ENCODE measurements around the gene PRKAR1B. TPM values are rescaled to one million over a fixed set of nuclear protein-coding genes. Genes with fewer than 3 reads are reported as not detected.

The PRKAR1B gene
- total and polyA plus RNA-seq, 10 of the 15 experiments (the other 5 are each of a cell fraction or from before 2014, with no cell fraction given), result 1.4 to 45.6 (median 19.3) TPM

GRCh38 chr7:673681-674453 lies 53.2 kb downstream of the PRKAR1B start (continued):
- TF ChIP-seq BCL3 (IDR thresholded peaks at IDR 0.05; ENCODE audit: borderline replicate concordance, insufficient read depth, low read depth, low read length, poor library complexity, severe bottlenecking), result no peak
- no peak for TF ChIP-seq RAD21 (IDR thresholded peaks at IDR 0.05; ENCODE audit: insufficient read depth, low read depth, low read length)
- no peak for TF ChIP-seq SREBF2 (IDR thresholded peaks at IDR 0.05; ENCODE audit: low read length)
- TF ChIP-seq RCOR1 (conservative IDR thresholded peaks at IDR 0.05; ENCODE audit: low read depth, low read length), result no peak
- TF ChIP-seq CHD4 (IDR thresholded peaks at IDR 0.05), result no peak
- TF ChIP-seq RB1 (IDR thresholded peaks at IDR 0.05; ENCODE audit: borderline replicate concordance), result no peak

- H4K20me1 ChIP-seq (ENCODE audit: control insufficient read depth, insufficient read depth), result no peaks in the 10 kb centered on the region
- in situ Hi-C loops (cut with MboI), result no loop called here
- ChIA-PET RAD21 (ENCODE audit: unreplicated experiment) (interaction anchor here (0.6 kb wide), 1 partner anchor 47 kb away, joined by 4 read pairs; no protein-coding TSS in a partner anchor), SMC1A (ENCODE audit: uncharacterized antibody, unreplicated experiment) (no interaction called here), POLR2A (no interaction called here), CTCF (interaction anchor here (1.6 kb wide), 1 partner anchor 47 kb away, joined by 4 read pairs; no protein-coding TSS in a partner anchor)
- H3K4me1 ChIP-seq (ENCODE audit: control insufficient read depth, insufficient read depth, low read length), result no peaks in the 10 kb centered on the region
- ATAC-seq, result no peak
- H3K27me3 ChIP-seq (replicated peaks in 1 of 2; ENCODE audit: control insufficient read depth in 2 of 2, insufficient read depth in 2 of 2, low read length in 1 of 2), result no peaks in the 10 kb centered on the region
- no peaks in the 10 kb centered on the region for H3K79me2 ChIP-seq (ENCODE audit: control insufficient read depth, insufficient read depth, low read length)
- no peak for FAIRE-seq
- no TSS peak for BruUV-seq (replicated peaks)
- no peak overlapping the region for H3K27ac ChIP-seq (ENCODE audit: control insufficient read depth, insufficient read depth)
- peaks cover 2% of the 10 kb centered on the region; the same call in 2 of the 3 replicates for H3K9me3 ChIP-seq (replicated peaks; ENCODE audit: control insufficient read depth, insufficient read depth, low read length)
- H3K9ac ChIP-seq (ENCODE audit: control insufficient read depth, insufficient read depth, low read length), result no peak overlapping the region
- no peak for DNase-seq (ENCODE audit: low read depth, low spot score)
- WGBS (ENCODE audit: insufficient coverage, insufficient replicate concordance, low lambda C conversion rate, missing lambda C conversion rate), result 97% methylated on average over 8 of the region's 8 CpGs
- intact Hi-C loops (cut with micrococcal nuclease; ENCODE audit: unreplicated experiment), result no loop called here
- H3K4me2 ChIP-seq (ENCODE audit: control insufficient read depth, insufficient read depth), result no peak overlapping the region
- H2AFZ ChIP-seq (ENCODE audit: control insufficient read depth, low read depth, low read length), result no peak overlapping the region
- peaks cover 0 to 6% of the 10 kb centered on the region in 2 experiments; a peak in 3 of 4 replicates for H3K36me3 ChIP-seq (ENCODE audit: control insufficient read depth in 2 of 2, insufficient read depth in 2 of 2, low read length in 1 of 2)
- TF ChIP-seq SMAD5 (IDR thresholded peaks at IDR 0.05; ENCODE audit: low read depth) (no peak), NR2C2 (IDR thresholded peaks at IDR 0.05; ENCODE audit: borderline replicate concordance, control insufficient read depth, insufficient read length, low read depth) (no peak), PBX3 (IDR thresholded peaks at IDR 0.05; ENCODE audit: insufficient replicate concordance, low read depth, low read length) (no peak), KAT2A (conservative IDR thresholded peaks at IDR 0.05; ENCODE audit: control insufficient read depth, low read depth, low read length) (no peak), FOXK2 (IDR thresholded peaks at IDR 0.05) (no peak), JUNB (IDR thresholded peaks at IDR 0.05) (no peak), MTA2 (IDR thresholded peaks at IDR 0.05; ENCODE audit: low read depth) (no peak), BACH1 (IDR thresholded peaks at IDR 0.05; ENCODE audit: borderline replicate concordance) (no peak), EED (IDR thresholded peaks at IDR 0.05; ENCODE audit: low read depth) (no peak), ATF3 (IDR thresholded peaks at IDR 0.05; ENCODE audit: borderline replicate concordance, extremely low read depth, low read depth, low read length) (no peak), NBN (IDR thresholded peaks at IDR 0.05) (no peak)
- H3K4me3 ChIP-seq, result no peak overlapping the region
These were observed 54.2 kb downstream of the PRKAR1B start for GRCh38 chr7:672891-673290.

Measured in GM12878 (cell line).